ENCODE data around the gene SEC23A.

SEC23A gene

GRCh38 chr14:38993981-38994380 is 109.1 kb downstream of the SEC23A start:
- H3K27me3 ChIP-seq, result no peaks in the 10 kb centered on the region
- no peaks in the 10 kb centered on the region for H3K4me1 ChIP-seq
- no peaks in the 10 kb centered on the region for H3K36me3 ChIP-seq
- no peak overlapping the region for H3K27ac ChIP-seq
- no peak for DNase-seq
- intact Hi-C loops (cut with DNase I; ENCODE audit: low total_unique reads), result no loop called here
- no peaks in the 10 kb centered on the region for H3K9me3 ChIP-seq
- TF ChIP-seq CTCF (IDR thresholded peaks at IDR 0.05), result no peak
- H3K4me3 ChIP-seq, result no peak overlapping the region

- H3K36me3 ChIP-seq, result no peaks in the 10 kb centered on the region
- DNase-seq, result no peak
- intact Hi-C loops (cut with DNase I; ENCODE audit: low total_unique reads), result no loop called here
- H3K4me3 ChIP-seq, result no peak overlapping the region
- H3K27ac ChIP-seq, result no peak overlapping the region
- H3K9me3 ChIP-seq, result no peaks in the 10 kb centered on the region
- no peak for TF ChIP-seq CTCF (IDR thresholded peaks at IDR 0.05)
- no peaks in the 10 kb centered on the region for H3K4me1 ChIP-seq
- H3K27me3 ChIP-seq, result no peaks in the 10 kb centered on the region
Observed at GRCh38 chr14:38992067-38992844, 110.8 kb downstream of the SEC23A start.

GRCh38 chr14:38991299-38991698 is 111.7 kb downstream of the SEC23A start:
- no peak for TF ChIP-seq CTCF (IDR thresholded peaks at IDR 0.05)
- Histone ChIP-seq H3K4me1 (no peaks in the 10 kb centered on the region), H3K4me3 (no peak overlapping the region), H3K36me3 (no peaks in the 10 kb centered on the region), H3K27ac (no peak overlapping the region), H3K9me3 (no peaks in the 10 kb centered on the region), H3K27me3 (no peaks in the 10 kb centered on the region)
- intact Hi-C loops (cut with DNase I; ENCODE audit: low total_unique reads), result no loop called here
- no peak for DNase-seq

GRCh38 chr14:38989922-38990546 is 113.0 kb downstream of the SEC23A start:
- Histone ChIP-seq H3K4me1 (no peaks in the 10 kb centered on the region), H3K27me3 (no peaks in the 10 kb centered on the region), H3K36me3 (no peaks in the 10 kb centered on the region), H3K4me3 (no peak overlapping the region), H3K27ac (no peak overlapping the region), H3K9me3 (no peaks in the 10 kb centered on the region)
- no peak for TF ChIP-seq CTCF (IDR thresholded peaks at IDR 0.05)
- no peak for DNase-seq
- intact Hi-C loops (cut with DNase I; ENCODE audit: low total_unique reads), result no loop called here

- no peak for TF ChIP-seq CTCF (IDR thresholded peaks at IDR 0.05)
- Histone ChIP-seq H3K9me3 (no peaks in the 10 kb centered on the region), H3K4me1 (no peaks in the 10 kb centered on the region), H3K36me3 (no peaks in the 10 kb centered on the region), H3K27me3 (no peaks in the 10 kb centered on the region), H3K27ac (no peak overlapping the region), H3K4me3 (no peak overlapping the region)
- DNase-seq, result no peak
- intact Hi-C loops (cut with DNase I; ENCODE audit: low total_unique reads), result no loop called here
Observed at GRCh38 chr14:38987781-38988180, 115.3 kb downstream of the SEC23A start.
